Iris pigment epithelial cell (primary cell): Measurements from ENCODE around the gene GMPPB.
"Not testable (repeated sequence)": the region's sequence is repeated elsewhere in the genome, so short reads cannot be mapped to it uniquely, and the experiment has no call there.

Experiments
- DNase-seq: peaks from one replicate; pipeline ENCODE4 v3.0.0-alpha.2; 2011; ENCODE audit warnings: low read depth

The GMPPB gene

GRCh38 chr3:49723628-49724551 is at the start of gene GMPPB:
GMPPB (minus strand) TSS chr3:49723951; CDS start chr3:49723726, 225 bp downstream.
- peak; percentile 98 for DNase-seq

- no peak for DNase-seq
Observed at GRCh38 chr3:49772703-49773102, 49.0 kb upstream of the GMPPB start.

GRCh38 chr3:49771340-49771938 is 47.7 kb upstream of the GMPPB start:
- no peak for DNase-seq

- no peak for DNase-seq
Observed at GRCh38 chr3:49769926-49770325, 46.2 kb upstream of the GMPPB start.

GRCh38 chr3:49769286-49769915 is 45.6 kb upstream of the GMPPB start:
- no peak for DNase-seq

- DNase-seq = no peak
Observed at GRCh38 chr3:49763981-49764380, 40.2 kb upstream of the GMPPB start.

- DNase-seq = peak; percentile 41
Observed at GRCh38 chr3:49761661-49762060, 37.9 kb upstream of the GMPPB start.

- no peak for DNase-seq
Observed at GRCh38 chr3:49759226-49759625, 35.5 kb upstream of the GMPPB start.

GRCh38 chr3:49757197-49757596 is 33.4 kb upstream of the GMPPB start:
- no peak for DNase-seq

GRCh38 chr3:49756036-49756435 is 32.3 kb upstream of the GMPPB start:
- no peak for DNase-seq

GRCh38 chr3:49754536-49754935 is 30.8 kb upstream of the GMPPB start:
- no peak for DNase-seq

- DNase-seq = no peak
Observed at GRCh38 chr3:49751501-49751900, 27.8 kb upstream of the GMPPB start.

GRCh38 chr3:49750056-49750455 is 26.3 kb upstream of the GMPPB start:
- peak; percentile 29 for DNase-seq

- not testable (repeated sequence) for DNase-seq
Observed at GRCh38 chr3:49748874-49749273, 25.1 kb upstream of the GMPPB start.

- peak; percentile 92 for DNase-seq
Observed at GRCh38 chr3:49747792-49748480, 24.2 kb upstream of the GMPPB start.

GRCh38 chr3:49745986-49746385 is 22.2 kb upstream of the GMPPB start:
- peak; percentile 74 for DNase-seq

GRCh38 chr3:49740427-49740826 is 16.7 kb upstream of the GMPPB start:
- DNase-seq = no peak

- DNase-seq = no peak
Observed at GRCh38 chr3:49738067-49738713, 14.4 kb upstream of the GMPPB start.

- DNase-seq = no peak
Observed at GRCh38 chr3:49734752-49735151, 11.0 kb upstream of the GMPPB start.

GRCh38 chr3:49733551-49733950 is 9.8 kb upstream of the GMPPB start:
- DNase-seq = peak; percentile 78

GRCh38 chr3:49732597-49732996 is 8.8 kb upstream of the GMPPB start:
- DNase-seq = no peak
